NCI-H2107 (cell line): ENCODE data around the gene SEMA5B.

Experiments
- DNase-seq: peaks from one replicate; lab custom pipeline; 2025; lab: John Stamatoyannopoulos, UW

SEMA5B gene

GRCh38 chr3:123024056-123024455 is 3.5 kb downstream of the SEMA5B start:
- no peak for DNase-seq

DNA sequence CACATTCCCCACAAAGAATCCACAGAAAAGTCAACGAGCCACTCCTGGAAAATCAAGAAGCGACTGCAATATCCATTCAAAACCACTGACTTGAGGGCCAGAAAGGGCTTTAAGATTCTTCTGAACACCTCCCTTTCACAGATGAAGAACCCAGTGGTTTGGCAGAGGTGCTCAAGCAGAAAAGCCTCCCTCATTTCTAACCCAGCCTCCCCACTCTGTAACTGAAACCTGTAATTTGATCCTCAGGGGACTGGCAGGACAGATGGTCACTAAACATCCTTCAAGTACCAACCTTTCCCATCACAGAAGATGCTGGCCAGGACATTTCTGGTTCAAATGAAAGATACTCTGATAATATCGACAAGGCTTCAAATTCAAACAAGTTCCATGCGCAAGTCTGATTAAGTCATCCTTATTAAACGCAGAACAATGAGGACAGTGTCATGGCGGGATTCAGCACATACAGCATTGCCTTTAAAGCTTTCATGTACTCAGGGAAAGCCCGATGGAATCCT is 5.5 kb downstream of the SEMA5B start:
- no peak for DNase-seq

DNA sequence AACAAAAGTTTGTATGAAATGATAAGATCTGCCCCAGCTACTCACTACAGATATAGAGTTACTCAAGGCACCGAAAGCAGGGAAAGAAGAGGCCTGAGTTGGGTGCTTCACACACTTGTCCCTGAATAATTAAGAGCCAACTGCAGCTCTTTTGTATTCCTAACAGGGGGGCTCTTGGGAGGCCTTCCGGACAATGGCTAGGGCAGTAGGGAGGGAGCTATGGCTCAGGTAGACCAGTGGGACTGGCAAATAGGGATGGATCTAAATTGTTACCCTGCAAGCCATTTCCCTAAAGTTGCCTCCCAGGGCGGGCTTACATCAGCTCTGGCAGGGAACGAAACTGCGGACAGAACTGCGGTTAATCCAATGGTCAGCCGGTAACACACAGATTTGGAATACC is 6.2 kb downstream of the SEMA5B start:
- DNase-seq, result no peak

DNA sequence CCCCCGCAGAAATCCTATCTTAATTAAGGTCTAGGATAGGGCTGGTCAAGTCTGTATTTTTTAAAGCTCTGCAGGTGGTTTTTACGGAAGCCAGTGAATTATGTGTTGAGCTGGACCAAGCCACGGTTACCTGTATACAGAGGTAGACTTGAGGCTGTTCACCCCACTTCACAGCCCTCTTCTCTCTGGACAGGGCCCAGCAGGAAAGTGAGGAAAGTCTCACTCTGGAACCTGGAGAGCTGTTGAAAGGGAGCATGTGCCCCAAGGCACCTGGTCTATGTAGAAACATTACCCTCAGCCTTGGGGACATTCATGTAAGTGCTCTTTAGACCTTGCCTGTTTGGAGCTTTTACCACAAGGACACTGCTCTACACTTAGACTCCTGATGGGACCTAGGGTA is 6.9 kb downstream of the SEMA5B start:
- no peak for DNase-seq

DNA sequence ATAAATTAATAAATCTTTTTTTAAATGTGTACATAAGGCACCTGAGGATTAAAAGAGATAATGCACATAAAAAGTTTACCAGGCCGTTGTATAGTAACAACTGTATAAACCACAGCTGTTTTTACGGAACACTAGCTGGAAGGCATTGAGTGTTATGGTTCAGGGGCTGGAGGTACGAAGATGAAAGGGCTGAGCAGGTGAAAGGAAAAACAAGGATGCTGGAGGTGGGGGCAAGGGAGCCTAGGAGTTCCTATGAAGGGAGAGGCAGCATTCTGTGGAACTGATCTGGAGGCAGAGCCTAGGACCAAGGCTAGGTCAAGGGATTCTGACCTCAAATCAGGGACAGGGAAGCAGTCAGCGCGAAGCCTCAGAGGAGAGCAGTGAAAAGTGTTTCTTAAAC is 8.0 kb downstream of the SEMA5B start:
- no peak for DNase-seq

DNA sequence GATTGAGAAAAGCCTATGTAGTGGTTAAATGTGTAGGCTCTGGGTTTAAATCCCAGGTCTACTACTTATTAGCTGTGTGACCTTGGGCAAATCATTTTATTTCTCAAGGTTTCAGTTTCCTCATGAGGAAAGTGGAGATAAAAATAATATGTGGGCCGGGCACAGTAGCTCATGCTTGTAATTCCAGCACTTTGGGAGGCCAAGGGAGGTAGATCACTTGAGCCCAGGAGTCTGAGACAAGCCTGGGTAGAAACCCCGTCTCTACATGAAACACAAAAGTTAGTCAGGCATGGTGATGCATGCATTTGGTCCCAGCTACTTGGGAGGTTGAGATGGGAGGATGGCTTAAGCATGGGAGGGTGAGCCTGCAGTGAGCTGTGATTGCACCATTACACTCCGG is 8.4 kb downstream of the SEMA5B start:
- no peak for DNase-seq

- no peak for DNase-seq
Observed at GRCh38 chr3:123018683-123019082, 8.9 kb downstream of the SEMA5B start.

DNA sequence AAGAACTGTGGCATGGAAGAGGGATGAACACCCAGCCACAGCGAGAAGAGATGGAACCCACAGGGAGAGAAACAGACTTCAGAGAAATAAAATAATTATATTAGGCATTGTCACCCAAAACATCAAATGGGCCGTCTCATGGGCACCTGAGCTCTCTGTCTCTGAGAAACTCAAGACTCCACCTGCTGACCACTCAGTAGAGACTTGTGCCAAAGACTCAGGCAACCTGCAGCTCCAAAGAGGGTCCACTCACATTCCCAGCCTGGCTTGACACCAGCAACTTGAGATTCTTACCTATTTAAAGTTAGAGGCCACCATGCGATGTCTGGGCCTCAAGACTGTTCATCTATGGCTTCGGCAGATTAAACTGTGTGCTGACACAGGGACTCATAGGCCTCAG is 12.0 kb downstream of the SEMA5B start:
- DNase-seq, result no peak

- DNase-seq, result no peak
Observed at GRCh38 chr3:123013876-123014275, 13.7 kb downstream of the SEMA5B start.

DNA sequence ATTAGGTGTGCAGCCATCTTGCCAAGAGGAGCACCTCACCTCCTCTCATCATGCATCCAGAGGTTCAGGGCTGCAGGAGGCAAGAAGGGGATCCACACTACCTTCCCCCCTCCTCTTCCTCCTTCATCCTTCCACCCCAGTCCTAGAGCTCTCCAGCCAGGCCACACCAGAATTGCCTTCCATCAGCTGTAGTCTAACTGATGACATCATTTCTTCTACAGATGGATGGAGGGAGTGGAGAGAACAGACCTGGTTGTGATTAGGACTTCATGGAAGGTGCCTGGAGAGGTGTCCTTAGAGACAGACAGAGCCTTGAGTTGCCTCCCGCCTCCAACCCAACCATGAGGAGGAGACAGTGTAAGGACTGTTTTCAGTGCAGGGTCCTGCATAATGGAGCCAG is 14.9 kb downstream of the SEMA5B start:
- DNase-seq, result no peak

DNA sequence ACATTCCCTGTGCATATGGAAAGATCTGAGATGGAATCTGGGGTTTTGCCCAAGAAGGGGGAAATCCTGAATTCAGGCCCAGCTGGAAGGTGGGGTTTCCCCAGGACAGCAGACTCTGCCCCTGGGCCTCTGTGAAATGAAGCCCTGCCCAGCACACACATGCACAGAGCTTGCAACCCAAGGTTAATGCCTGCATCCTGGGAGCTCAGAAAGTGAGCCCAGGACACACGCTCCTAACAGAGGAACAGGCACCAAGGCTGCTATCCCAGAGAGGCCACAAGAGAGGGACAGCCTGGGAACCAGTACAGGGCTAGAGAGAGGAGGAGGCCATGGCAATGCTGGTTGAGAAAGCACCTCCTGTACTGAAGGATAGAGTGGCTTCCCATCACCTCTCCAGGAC is 16.1 kb downstream of the SEMA5B start:
- no peak for DNase-seq

DNA sequence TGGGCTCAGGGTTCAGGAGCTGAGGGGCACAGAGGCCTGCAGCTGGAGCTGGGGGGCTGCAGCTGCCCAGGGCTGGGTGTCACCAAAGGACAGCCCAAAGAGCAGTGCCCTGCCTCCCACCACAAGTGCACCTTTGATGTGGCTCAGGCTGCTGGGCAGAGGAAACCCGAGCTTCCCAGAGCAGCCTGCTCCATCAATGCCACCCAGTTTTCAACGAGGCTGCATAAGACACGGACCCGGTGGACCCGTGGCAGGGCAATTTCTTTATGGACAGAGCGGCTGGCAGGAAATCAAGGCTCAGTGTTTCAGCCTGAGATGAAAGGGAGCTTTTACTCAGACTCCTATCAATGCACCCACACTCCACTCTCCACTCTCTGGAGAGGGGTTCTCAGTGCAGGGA is 18.7 kb downstream of the SEMA5B start:
- DNase-seq, result no peak

DNA sequence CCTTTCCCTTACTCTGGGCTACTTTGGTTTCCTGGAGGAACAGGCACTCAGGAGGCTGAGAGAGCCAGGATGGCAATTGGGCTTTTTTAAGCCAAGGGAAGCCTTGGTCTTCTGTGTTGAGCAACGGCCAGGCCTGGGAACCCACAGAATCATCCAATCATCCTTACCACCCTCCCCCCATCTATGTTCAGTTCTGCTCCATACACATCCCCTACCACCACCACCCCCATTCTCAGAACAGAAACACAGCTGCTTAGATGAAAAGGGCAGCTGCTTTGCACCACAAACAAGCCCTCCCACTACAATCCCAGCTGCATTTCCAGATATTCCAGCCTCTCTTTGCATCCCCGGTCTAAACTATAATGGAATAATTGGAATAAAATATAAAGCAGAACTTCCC is 21.0 kb downstream of the SEMA5B start:
- no peak for DNase-seq

DNA sequence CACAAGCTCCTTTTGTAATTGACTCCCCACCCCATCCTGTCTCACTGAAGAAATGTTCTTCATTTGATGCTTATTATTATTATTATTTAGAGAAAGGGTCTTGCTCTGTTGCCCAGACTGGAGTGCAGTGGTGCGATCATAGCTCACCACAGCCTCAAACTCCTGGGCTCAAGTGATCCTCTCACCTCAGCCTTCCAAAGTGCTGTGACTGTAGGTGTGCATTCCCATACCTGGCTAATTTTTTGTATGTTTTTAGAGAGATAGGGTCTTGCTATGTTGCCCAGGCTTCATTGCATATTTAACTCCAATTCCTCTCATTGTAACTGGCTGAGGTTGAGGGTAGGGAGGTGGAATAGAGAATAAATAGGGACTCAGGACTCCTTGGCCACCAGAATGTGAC is 22.3 kb downstream of the SEMA5B start:
- DNase-seq, result no peak

DNA sequence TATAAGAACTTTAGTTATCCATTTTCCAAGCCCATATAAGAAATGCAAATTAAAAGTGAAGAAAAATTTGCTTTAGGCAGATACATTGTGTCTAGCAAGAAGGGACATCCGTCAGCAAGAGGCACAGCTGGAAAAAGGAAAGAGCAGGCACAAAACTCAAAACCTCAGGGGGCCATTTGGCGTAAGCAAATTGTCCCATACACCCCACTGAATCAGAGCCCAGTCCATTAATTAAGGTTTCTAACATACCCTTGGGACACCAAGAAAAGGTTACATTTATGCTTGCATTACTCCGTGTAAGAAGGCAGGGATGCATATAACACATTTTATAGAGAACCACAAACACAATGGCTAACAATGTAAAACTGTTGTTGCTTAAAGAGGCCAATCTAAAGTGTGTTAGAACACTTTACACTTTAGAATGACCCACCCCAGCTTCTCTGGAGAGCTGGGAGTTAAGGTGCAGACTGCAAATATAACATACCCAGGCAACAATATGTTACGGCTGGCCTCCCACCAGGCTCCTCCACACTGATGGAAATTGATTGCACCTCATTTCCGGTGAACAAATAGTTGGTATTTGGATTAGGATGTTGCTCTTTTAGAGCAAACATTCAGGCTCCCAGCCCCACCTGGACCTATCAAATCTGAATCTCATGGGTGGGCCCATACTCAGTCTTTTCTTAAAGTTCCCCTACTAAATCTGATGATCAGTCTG is 23.2 kb downstream of the SEMA5B start:
- no peak for DNase-seq

DNA sequence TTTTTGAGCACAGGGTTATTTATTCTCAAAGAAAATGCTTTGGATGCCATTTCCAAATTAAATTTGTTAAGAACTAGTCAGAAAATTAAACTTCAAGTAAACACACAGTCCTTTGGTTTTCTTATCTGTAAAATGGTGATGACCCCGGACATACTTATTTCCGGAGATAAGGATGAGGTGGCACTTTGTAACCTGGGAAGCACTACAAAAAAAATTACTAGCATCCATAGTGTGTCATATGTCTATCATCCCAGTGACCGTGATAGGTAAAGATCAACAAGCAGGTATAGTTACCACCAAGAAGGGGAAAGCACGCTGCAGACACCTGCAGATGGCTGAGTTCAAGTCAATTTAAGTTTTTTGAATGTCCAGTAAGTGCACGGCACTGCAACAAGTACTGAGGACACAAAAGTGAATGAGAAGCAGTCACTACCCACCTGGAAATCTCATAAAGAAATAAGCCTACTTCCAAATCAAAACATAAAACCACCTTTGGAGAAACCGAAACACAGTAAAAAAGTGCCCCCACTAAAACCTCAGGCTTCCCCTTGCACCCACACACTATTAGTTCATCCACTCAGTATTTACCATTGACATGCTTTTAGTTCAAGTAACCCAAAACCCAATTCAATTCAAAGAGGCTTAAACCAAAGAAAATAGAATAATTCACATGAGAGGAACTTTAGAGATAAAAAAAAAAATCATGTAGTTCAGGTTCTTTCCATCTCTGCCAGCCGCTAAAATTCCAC is 24.6 kb downstream of the SEMA5B start:
- no peak for DNase-seq

- no peak for DNase-seq
Observed at GRCh38 chr3:123002100-123002748, 25.3 kb downstream of the SEMA5B start.

DNA sequence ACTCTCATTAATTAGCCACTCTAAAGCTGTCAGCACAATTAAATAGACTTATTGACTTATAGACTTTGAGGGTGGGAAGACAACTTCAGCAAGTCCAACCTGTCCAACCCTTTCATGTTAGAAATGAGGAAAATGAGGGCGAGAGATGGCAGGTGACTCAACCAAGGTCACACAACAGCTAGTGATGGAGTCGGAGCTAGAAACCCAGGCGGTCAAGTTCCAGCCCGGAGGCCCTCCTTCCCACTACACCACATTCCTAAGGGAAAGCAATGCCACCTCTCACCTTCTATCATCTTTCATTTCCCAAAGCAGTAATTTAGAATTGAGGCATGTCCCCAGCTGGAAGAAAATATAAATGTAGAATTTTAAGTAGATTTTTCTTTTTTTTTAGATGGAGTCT is 28.7 kb downstream of the SEMA5B start:
- DNase-seq, result no peak

- no peak for DNase-seq
Observed at GRCh38 chr3:122998206-122998605, 29.4 kb downstream of the SEMA5B start.

DNA sequence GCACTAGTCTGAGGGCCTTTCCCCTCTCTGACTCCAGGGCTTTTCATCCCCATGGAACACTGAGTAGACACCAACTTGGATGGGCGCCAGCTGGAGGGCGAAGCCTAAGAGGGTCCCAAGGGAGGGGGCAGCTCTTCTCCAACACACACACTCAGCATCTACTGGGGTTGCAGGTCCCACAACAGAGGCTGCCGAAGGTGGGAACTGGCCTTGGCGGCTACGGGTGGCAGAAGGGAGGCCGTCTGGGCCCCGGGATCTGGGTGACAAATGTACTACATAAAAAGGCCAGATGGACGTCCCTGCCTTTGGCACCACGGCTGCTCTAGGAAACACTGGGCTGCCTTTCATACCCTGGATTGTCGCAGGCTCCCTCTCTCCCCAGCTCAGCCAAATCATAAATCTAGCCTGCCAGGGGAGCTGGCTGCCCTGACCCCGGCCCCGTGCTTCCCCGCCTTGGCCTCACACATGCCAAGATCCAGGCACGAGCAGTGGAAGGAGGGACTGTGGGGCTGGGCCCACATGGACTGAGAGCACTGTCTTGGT is 31.5 kb downstream of the SEMA5B start:
- no peak for DNase-seq

DNA sequence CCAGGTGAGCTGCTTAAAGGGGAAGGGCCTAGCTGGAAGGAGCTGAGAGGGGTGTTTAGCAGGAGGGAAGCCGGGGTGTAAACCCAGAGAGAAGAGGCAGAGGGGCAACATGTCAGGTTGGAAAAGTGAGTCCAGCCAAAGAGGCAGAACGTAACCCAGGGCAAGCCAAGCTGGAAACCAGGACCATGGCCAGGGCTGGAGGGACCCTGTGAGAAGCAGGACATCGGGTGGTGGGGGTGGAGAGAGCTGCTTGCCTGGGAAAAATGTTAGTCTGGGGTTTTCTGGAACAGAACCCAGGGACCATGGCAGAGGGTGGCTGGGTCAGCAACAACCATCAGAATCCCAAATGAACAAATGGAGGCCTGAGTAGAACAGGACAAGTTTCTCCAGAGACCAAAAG is 32.6 kb downstream of the SEMA5B start:
- DNase-seq, result no peak

GRCh38 chr3:122993124-122993978 is 34.2 kb downstream of the SEMA5B start:
- DNase-seq, result no peak
